ENCODE data around the gene DTNA. TPM values are rescaled to one million over a fixed set of nuclear protein-coding genes. Genes with fewer than 3 reads are reported as not detected.

Gene DTNA
- total RNA-seq, 1 experiment from 2014 or later = 9.6 TPM

DNA sequence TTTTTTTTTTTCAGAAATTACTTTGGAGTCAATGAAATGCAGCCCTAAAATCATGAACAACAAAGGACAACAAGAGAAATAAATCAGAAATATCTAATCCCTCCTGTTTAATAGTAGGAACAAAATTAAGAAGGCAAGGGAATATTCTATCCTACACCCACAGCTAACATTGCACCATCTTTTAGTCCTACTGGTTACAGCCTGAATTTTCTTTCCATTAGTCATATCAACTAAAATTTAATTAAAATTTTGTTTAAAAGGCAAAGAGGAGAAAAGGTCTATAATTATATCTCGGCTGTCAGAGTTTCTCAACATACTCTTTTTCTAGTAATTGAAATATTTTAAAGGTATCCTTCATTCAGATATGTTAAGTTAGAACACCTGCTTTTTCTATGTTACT lies 61.9 kb downstream of the DTNA start:
- DNase-seq (ENCODE audit: low read depth, low spot score) = no peak
- ChIA-PET POLR2A (no interaction called here), CTCF (interaction anchor here (1.0 kb wide), 1 partner anchor 16 kb away, joined by 3 read pairs; no protein-coding TSS in a partner anchor), RAD21 (ENCODE audit: low non-redundant PET in 1 of 2, low total read pairs in 2 of 2, uncharacterized antibody in 2 of 2, unreplicated experiment in 2 of 2) (no interaction called here)
- Histone ChIP-seq H3K79me2 (ENCODE audit: insufficient read depth, low read length) (no peaks in the 10 kb centered on the region), H3K36me3 (ENCODE audit: control insufficient read depth in 1 of 2, insufficient read depth in 2 of 2, low read length in 2 of 2) (no peaks in the 10 kb centered on the region), H3K9me2 (ENCODE audit: insufficient read depth) (no peaks in the 10 kb centered on the region), H3K27ac (ENCODE audit: low read depth, low read length) (no peak overlapping the region), H3K9ac (ENCODE audit: low read length) (no peak overlapping the region), H3K4me3 (replicated peaks in 1 of 2; ENCODE audit: low read depth in 1 of 2, low read length in 2 of 2) (no peak overlapping the region), H3K4me2 (ENCODE audit: low read length) (no peak overlapping the region), H3K27me3 (ENCODE audit: insufficient read depth, low read length) (no peaks in the 10 kb centered on the region), H4K20me1 (ENCODE audit: insufficient read depth) (no peaks in the 10 kb centered on the region), H3K9me3 (ENCODE audit: control insufficient read depth in 1 of 2, insufficient read depth in 1 of 2, low read depth in 1 of 2, low read length in 2 of 2) (no peaks in the 10 kb centered on the region), H2AFZ (ENCODE audit: low read depth, low read length, poor library complexity, severe bottlenecking) (no peak overlapping the region), H3K4me1 (ENCODE audit: control insufficient read depth in 1 of 2, insufficient read depth in 2 of 2, low read length in 2 of 2) (peaks cover 4 to 6% of the 10 kb centered on the region in 2 experiments; a peak in 2 of 4 replicates)
- intact Hi-C loops (cut with micrococcal nuclease) = no loop called here
- no peak for ATAC-seq
- no TSS peak for BruUV-seq (replicated peaks)
- TF ChIP-seq POLR2A (IDR thresholded peaks at IDR 0.05; ENCODE audit: borderline replicate concordance, extremely low read depth, insufficient read depth, insufficient read length) (no peak), SP1 (IDR thresholded peaks at IDR 0.05; ENCODE audit: low read depth) (no peak), ZNF274 (IDR thresholded peaks at IDR 0.05; ENCODE audit: low read depth, low read length) (no peak), TCF7L2 (IDR thresholded peaks at IDR 0.05; ENCODE audit: borderline replicate concordance, extremely low read depth, insufficient read depth, insufficient read length) (no peak), CEBPB (IDR thresholded peaks at IDR 0.05; ENCODE audit: low read depth) (no peak)

DNA sequence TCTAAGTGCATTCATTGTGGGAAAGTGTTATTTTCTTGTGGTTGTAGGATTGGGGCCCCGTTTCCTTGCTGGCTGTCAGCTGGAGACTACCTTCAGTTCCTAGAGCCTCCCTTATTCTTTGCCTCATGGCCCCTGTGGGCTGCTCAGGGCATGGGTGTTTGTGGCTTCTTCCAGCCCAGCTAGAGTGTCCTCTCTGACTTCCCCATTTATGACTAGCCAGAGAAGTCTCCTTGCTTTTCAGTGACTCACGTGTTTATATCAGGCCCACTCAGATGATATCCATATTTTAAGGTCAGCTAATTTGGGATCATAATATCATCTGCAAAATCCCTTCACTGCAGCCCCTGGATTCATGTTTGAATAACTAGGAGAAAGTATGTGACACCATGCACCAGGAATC lies 62.8 kb downstream of the DTNA start:
- H3K36me3 ChIP-seq (ENCODE audit: control insufficient read depth in 1 of 2, insufficient read depth in 2 of 2, low read length in 2 of 2) = no peaks in the 10 kb centered on the region
- no peak for ATAC-seq
- no TSS peak for BruUV-seq (replicated peaks)
- intact Hi-C loops (cut with micrococcal nuclease) = no loop called here
- TF ChIP-seq EZH2 (IDR thresholded peaks at IDR 0.05) (no peak), SIN3A (IDR thresholded peaks at IDR 0.05; ENCODE audit: low read depth) (no peak), CBX3 (IDR thresholded peaks at IDR 0.05; ENCODE audit: low read depth) (no peak), ELF1 (IDR thresholded peaks at IDR 0.05; ENCODE audit: borderline replicate concordance, low read depth) (no peak), TCF7L2 (IDR thresholded peaks at IDR 0.05; ENCODE audit: borderline replicate concordance, extremely low read depth, insufficient read depth, insufficient read length) (no peak), JUND (IDR thresholded peaks at IDR 0.05) (no peak), ZFX (IDR thresholded peaks at IDR 0.05) (no peak), SP1 (IDR thresholded peaks at IDR 0.05; ENCODE audit: low read depth) (no peak), FOSL1 (IDR thresholded peaks at IDR 0.05; ENCODE audit: low read depth) (no peak), POLR2AphosphoS5 (IDR thresholded peaks at IDR 0.05; ENCODE audit: low read depth, low read length) (no peak)
- TF ChIP-seq, protein P1, sequence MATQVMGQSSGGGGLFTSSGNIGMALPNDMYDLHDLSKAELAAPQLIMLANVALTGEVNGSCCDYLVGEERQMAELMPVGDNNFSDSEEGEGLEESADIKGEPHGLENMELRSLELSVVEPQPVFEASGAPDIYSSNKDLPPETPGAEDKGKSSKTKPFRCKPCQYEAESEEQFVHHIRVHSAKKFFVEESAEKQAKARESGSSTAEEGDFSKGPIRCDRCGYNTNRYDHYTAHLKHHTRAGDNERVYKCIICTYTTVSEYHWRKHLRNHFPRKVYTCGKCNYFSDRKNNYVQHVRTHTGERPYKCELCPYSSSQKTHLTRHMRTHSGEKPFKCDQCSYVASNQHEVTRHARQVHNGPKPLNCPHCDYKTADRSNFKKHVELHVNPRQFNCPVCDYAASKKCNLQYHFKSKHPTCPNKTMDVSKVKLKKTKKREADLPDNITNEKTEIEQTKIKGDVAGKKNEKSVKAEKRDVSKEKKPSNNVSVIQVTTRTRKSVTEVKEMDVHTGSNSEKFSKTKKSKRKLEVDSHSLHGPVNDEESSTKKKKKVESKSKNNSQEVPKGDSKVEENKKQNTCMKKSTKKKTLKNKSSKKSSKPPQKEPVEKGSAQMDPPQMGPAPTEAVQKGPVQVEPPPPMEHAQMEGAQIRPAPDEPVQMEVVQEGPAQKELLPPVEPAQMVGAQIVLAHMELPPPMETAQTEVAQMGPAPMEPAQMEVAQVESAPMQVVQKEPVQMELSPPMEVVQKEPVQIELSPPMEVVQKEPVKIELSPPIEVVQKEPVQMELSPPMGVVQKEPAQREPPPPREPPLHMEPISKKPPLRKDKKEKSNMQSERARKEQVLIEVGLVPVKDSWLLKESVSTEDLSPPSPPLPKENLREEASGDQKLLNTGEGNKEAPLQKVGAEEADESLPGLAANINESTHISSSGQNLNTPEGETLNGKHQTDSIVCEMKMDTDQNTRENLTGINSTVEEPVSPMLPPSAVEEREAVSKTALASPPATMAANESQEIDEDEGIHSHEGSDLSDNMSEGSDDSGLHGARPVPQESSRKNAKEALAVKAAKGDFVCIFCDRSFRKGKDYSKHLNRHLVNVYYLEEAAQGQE (IDR thresholded peaks at IDR 0.05; ENCODE audit: low read depth) = no peak
- TF ChIP-seq, protein P2, sequence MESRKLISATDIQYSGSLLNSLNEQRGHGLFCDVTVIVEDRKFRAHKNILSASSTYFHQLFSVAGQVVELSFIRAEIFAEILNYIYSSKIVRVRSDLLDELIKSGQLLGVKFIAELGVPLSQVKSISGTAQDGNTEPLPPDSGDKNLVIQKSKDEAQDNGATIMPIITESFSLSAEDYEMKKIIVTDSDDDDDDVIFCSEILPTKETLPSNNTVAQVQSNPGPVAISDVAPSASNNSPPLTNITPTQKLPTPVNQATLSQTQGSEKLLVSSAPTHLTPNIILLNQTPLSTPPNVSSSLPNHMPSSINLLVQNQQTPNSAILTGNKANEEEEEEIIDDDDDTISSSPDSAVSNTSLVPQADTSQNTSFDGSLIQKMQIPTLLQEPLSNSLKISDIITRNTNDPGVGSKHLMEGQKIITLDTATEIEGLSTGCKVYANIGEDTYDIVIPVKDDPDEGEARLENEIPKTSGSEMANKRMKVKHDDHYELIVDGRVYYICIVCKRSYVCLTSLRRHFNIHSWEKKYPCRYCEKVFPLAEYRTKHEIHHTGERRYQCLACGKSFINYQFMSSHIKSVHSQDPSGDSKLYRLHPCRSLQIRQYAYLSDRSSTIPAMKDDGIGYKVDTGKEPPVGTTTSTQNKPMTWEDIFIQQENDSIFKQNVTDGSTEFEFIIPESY (IDR thresholded peaks at IDR 0.05; ENCODE audit: extremely low read depth, insufficient replicate concordance, low read length) = no peak
- TF ChIP-seq, protein P3, sequence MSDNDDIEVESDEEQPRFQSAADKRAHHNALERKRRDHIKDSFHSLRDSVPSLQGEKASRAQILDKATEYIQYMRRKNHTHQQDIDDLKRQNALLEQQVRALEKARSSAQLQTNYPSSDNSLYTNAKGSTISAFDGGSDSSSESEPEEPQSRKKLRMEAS (IDR thresholded peaks at IDR 0.05) = no peak
- no peak overlapping the region for H3K4me3 ChIP-seq (replicated peaks in 1 of 2; ENCODE audit: low read depth in 1 of 2, low read length in 2 of 2)
- no peaks in the 10 kb centered on the region for H3K9me3 ChIP-seq (ENCODE audit: control insufficient read depth in 1 of 2, insufficient read depth in 1 of 2, low read depth in 1 of 2, low read length in 2 of 2)
- H3K9me2 ChIP-seq (ENCODE audit: insufficient read depth) = no peaks in the 10 kb centered on the region
- CTCF ChIA-PET = no interaction called here
- peaks cover 4 to 6% of the 10 kb centered on the region in 2 experiments; a peak in 2 of 4 replicates for H3K4me1 ChIP-seq (ENCODE audit: control insufficient read depth in 1 of 2, insufficient read depth in 2 of 2, low read length in 2 of 2)
- no peak overlapping the region for H3K9ac ChIP-seq (ENCODE audit: low read length)
- no peak overlapping the region for H3K4me2 ChIP-seq (ENCODE audit: low read length)
- H4K20me1 ChIP-seq (ENCODE audit: insufficient read depth) = no peaks in the 10 kb centered on the region
- POLR2A ChIA-PET = no interaction called here
- no peaks in the 10 kb centered on the region for H3K79me2 ChIP-seq (ENCODE audit: insufficient read depth, low read length)
- H3K27me3 ChIP-seq (ENCODE audit: insufficient read depth, low read length) = no peaks in the 10 kb centered on the region
- RAD21 ChIA-PET (ENCODE audit: low non-redundant PET in 1 of 2, low total read pairs in 2 of 2, uncharacterized antibody in 2 of 2, unreplicated experiment in 2 of 2) = no interaction called here
- no peak overlapping the region for H2AFZ ChIP-seq (ENCODE audit: low read depth, low read length, poor library complexity, severe bottlenecking)
- no peak overlapping the region for H3K27ac ChIP-seq (ENCODE audit: low read depth, low read length)
- DNase-seq (ENCODE audit: low read depth, low spot score) = no peak

All from HCT116 (cell line).